GM12874 (cell line): ENCODE data around the gene TMEM11.

ENCODE experiments used
- TF ChIP-seq, protein P1 (sequence below): IDR thresholded peaks from 2 replicates; pipeline ENCODE4 v1.5.1; 2011; ENCODE audit warnings: low read depth, mild to moderate bottlenecking, control low read depth, low read length, moderate library complexity; ENCODE audit not compliant: insufficient read depth

TMEM11 gene

DNA sequence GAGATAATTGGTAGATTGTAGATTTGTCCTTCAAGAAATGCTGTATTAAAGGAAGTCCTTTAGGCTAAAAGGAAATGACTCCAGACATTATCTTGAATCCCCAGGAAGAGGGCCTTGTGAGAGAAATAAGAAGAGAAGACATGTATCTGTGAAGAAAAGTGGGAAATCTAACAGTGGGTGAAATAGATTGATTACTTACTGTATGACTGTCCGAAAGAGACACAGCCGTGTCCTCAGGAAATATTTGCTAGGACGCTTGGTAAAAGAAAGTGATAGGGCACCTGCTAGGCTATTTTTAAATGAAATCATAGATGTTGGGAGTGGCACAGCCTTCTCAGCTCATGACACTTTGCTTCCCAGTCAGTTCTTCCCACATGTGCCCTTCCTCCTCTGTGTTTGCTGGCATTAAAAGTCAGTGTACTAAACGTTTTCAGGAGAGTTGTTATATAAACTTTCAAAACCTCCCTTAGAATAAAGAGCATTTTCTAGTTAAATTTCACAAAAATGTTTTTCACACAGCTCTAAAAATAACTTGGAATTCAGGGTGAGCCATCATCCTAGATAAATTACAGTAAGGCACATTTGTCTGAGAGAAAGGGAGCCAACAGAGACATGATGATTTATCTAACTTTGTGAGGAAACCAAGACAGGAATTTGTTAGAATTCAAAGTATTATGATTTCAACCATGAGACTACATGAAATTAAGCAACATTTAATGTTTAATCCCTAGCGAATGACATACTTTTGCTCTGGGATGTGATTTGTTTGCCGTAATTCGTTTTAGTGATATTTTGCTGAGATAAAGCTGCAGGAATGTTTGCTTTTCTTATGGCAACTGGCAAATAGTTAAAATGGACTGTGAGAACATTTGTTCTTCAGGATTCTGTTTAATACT, 52.2 kb downstream of the TMEM11 start:
- TF ChIP-seq, protein P1, sequence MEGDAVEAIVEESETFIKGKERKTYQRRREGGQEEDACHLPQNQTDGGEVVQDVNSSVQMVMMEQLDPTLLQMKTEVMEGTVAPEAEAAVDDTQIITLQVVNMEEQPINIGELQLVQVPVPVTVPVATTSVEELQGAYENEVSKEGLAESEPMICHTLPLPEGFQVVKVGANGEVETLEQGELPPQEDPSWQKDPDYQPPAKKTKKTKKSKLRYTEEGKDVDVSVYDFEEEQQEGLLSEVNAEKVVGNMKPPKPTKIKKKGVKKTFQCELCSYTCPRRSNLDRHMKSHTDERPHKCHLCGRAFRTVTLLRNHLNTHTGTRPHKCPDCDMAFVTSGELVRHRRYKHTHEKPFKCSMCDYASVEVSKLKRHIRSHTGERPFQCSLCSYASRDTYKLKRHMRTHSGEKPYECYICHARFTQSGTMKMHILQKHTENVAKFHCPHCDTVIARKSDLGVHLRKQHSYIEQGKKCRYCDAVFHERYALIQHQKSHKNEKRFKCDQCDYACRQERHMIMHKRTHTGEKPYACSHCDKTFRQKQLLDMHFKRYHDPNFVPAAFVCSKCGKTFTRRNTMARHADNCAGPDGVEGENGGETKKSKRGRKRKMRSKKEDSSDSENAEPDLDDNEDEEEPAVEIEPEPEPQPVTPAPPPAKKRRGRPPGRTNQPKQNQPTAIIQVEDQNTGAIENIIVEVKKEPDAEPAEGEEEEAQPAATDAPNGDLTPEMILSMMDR = no peak

DNA sequence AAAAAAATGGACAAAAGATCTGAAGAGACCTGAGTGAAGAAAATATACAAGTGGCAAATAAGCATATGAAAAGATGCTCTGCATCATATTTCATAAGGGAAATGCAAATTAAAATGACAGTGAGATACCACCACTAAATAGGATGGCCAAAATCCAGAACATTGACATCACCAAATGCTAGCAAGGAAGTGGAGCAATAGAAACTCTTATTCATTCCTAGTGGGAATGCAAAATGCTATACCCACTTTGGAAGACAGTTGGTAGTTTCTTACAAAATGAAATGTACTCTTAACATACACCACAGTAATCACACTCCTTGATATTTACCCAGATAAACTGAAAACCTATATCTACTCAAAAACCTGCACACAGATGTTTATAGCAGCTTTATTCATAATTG, 53.6 kb downstream of the TMEM11 start:
- TF ChIP-seq, protein P1 = no peak

DNA sequence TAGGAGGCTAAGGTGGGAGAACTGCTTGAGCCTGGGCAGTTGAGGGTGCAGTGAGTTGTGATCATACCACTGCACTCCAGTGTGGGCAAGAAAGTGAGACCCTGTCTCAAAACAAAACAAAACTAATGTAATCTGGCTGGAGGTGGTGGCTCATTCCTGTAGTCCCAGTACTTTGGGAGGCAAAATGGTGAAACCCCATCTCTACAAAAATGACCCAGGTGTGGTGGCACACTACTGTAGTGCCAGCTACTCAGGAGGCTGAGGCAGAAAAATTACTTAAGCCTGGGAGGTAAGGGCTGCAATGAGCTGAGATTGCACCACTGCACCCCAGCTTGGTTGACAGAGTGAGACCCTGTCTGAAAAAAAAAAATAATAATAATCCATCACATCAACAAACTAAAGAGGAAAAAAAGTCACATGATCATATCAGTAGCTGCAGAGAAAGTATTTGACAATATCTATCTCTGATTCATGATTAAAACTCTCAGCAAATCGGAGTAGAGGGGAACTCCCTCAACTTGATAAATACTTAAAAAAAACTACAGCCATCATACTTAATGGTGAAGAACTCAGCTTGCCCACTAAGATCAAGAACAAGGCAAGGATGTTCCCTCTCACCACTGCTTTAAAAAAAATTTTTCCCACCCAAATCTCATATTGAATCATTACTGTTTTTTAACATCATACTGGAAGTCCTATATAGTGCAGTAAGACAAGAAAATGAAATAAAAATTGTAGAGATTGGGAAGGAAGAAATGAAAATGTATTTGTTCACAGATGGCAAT, 56.2 kb downstream of the TMEM11 start:
- TF ChIP-seq, protein P1 = no peak

DNA sequence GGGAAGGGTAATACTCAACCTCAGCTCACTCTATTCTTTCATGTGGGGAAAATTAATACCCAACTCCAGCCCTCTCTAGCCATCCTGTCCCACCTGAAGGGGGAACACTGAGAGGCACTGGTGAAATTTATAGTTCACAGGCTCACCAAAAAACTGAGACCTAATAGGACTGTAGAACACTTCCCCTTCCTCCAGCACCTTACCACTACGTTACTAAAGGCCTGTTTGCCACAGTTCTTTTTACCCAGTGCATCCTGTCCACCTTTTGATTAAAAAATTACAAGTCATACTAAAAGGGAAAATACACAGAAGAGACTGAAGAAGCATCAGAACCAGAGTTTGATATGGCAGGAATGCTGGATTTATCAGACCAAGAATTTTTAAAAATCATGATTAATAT, 61.2 kb downstream of the TMEM11 start:
- TF ChIP-seq, protein P1 = no peak

DNA sequence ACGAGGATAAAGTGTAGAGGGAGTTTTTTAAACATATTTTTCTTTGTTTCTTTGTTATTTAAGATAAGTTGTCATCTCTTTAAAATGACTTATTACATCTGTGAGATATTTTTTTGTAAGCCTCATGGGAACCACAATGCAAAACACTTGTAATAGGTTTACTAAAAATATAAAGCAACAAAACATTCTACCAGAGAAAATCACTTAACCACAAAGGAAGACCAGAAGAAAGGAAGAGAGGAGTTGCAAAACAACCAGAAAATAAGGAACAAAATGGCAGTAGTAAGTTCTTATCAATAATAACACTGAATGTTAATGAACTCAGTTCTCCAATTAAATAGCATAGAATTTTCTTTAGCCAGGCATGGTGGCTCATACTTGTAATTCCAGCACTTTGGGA, 64.3 kb downstream of the TMEM11 start:
- TF ChIP-seq, protein P1 = no peak
